NCI-H187 (cell line): ENCODE data around the gene FCAMR.

Experiments used
- DNase-seq, 2 experiments: peaks; one replicate each; lab custom pipeline; 2025; lab: John Stamatoyannopoulos, UW

Gene FCAMR

DNA sequence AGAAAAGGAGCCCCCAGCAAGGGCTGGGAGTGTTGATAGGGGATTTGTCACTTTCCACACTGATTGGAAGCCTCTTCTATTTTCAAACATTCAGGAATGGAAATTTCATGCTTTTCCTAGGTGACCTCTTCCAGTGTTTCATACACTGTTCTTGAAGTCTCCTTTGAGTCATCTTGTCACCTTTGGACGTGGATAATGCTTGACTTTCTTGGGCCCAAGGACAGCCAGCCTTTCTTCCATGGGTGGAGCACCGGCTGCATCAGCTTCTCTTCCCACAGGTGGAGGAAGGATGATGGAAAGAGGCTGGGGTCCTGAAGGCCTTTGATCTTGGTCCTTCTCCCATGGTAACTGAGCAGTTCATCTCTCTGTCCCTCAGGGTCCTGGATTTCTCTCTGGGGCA is 12.1 kb downstream of the FCAMR start:
- no peak for DNase-seq

DNA sequence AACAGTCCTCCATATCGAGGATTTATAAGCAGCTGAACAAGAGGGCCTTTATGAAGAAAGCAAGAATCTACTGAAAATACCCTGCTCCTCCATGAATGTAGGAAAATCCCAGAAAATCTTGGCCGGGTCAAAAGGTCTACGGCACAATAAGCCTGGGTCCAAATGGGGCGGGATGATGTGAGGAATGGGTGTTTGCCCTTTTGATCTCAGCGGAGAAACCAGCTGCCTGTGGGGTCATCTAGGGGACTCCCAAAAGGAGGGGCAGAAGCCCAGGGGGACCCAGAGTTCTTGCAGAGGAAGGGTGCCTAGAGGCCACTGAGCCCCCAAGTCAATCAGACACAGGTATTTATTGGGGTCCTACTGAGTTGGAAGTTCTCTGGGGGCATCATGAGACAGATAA is 12.6 kb downstream of the FCAMR start:
- DNase-seq = no peak

DNA sequence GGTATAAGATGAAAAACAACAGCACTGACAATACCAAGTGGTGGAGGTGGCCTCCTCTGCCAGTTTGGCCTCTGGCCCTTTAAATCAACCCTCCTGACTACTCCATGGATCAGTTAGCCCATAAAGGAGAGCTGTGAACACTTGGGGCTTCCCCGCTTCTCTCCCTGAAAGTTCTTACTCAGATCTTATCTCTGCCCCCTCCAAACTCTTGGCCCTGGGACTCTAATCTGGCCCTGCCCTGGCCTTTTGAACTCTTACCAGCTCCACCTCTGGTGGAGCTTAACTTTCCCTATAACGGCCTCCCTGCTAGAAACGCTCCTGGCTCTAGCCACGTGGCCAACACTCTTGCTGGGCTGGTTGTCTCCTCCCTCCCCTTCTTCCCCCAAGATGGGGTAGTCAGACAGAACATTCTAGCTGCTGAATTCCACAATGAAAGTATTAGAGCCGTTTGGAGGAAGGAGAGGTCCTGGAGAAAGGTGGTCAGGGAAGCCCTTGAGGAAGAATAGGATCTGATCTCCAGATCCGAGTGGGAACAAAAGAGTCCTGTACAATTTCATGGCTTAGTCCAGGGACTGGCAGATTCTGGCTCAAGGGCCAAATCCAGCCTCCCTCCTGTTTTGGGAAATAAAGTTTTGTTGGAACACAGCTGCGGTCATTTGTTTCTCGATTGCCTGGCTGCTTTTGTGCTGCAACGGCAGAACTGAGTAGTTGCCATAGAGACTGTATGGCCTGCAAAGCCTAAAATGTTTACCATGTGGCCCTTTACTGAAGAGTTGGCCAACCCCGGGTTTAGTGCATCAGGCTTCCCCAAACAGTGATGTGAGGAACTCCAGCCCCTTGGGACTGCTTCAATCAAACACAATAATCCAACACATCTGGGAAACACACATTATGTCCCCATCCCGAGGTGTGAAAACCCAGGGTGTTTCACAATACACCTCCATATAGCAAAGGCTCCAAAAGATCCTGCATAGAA is 14.5 kb downstream of the FCAMR start:
- no peak for DNase-seq

DNA sequence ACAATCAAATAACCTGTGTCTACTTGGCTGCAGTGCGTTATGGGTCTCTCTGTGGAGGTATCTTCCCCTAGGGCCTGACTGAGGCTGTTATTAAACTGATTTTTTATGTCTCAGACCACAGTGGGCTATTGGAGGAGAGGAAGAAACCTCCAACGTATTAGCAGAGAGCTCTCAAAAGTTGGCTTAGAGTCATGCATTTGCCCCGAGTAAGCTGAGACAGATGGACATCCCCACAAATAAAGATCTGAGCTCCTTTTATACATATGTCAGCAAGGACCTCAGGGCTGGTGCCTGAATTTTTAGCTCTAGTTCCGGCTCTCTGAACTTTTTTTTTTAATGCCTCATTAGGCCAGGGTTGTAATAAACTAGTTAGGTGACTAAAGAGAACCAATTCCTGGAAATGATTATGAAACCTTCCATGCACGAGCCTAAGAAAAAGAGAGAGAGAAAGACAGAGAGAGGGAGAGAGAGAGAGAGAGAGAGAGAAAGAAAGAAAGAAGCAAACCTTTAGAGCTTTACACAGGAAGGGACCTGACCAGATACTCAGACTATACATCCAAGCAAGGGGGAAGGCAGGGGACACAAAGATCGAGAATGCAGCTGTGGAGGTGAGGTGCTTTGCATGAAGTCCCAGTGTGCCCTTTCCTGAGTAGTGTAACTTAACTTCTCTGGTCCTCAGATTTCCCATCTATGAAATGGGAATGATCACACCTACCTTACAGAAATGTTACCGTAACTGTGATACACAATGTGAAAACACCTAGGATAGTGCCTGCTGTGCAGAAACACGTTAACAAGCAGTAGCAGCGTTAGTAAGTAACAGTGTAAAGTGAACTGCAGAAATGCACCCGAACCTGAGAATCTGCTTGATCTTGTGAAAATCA is 15.6 kb downstream of the FCAMR start:
- no peak for DNase-seq

DNA sequence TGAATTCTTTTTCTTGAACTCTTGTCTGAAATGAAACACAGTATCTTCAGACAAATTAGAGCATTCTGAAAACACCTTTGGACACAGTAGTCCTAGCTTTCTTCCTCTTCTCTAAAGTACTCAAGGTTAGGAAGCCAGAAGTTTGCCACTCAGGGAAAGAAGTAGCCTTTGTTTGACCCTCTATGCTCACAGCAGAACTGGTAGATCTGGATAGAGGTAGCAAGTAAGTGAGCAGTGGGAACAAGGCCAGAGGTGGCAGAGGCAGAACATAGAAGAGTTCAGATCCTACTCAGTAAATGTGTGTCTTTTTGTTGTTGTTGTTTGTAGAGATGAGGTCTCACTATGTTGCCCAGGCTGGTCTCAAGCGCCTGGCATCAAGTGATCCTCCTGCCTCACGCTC is 16.6 kb downstream of the FCAMR start:
- DNase-seq = no peak

DNA sequence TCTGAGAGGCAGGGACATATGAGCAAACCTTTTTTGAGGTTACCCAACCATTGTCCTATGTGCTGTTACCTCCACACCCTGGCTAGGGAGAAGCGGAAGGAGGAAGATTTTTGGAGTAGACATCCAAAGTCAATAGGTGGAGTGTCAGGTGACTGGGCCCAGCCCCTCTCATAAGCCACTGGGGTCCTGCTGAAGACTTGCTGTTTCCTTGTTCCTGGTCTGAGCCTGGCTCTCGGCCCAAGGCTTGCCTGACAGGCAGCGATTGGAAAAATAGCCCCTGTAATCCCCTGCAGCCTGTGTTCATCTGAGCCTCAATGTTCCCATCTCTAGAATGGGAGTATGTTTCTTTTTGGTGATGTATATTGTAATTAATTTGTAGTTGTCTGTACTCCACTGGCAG is 17.1 kb downstream of the FCAMR start:
- DNase-seq = no peak

DNA sequence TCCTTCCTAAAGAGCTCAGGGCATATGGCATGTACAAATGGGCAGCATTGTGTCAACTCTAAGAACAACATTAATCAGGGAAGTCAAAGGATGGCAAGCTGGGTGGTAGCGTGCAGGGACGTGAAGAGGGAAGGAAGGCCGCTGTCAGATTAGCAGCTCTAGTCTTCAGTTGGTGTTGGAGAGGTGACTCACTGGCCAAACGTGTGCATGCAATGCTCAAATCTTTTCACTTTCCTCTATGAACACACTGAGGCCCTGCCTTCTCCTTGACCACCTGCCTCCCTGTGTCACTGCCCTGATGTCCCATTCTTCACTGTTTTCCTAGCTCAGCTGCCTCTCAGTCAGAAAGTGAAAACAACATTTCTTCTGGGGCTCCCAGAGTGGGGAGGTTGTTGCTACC is 18.1 kb downstream of the FCAMR start:
- DNase-seq = no peak

DNA sequence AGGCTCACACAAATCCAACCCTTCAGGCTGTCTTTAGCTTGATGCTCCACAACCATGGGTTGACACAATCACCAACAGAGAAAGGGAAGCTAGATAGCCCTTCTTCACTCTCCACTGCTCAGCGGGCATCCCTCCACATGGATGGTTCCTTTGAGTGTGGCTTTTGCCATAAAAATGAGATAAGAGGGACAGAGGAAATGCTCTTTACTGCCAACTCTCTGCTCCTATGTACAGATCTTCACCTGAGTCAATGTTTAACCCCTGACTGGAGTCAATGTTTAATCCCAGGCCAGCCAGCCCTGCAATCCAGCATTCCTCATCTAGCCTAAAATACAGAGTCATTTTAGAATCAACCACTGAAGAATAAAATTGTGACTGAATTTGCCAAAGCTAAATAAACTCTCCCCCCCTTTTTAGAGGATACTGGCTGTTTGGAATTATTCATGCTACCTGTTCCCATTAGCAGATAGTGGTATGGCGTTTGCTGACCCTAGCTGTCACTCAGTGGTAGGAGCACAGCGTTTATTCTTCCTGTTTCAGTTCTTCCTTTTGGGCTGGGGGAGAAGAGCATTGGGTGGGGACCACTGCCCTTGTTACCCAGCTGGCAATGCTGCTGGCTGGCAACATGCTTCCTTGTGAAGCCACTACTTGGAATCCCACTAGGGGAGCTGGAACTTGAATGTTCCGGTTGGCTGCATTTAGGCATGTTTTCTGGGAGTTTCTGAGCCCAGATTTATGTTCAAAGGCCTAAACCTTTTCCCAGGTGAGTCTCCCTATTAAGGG is 18.8 kb downstream of the FCAMR start:
- no peak for DNase-seq

DNA sequence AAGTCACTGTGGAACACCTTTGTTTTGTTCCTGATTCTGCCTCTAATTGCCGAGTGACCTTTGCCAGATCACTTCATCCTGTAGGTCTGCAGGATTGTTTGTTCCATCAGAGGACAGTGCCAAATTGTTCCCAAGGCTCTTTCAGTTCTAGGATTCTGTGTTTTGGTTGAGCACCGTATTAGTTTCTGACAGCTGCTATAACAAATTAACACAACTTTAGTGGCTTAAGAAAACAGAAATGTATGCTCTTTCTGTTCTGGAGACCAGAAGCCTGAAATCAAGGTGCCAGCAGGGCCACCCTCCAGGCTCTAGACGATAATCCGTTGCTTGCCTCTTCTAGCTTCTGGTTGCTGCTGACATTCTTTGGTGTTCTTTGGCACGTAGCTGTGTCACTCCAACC is 20.6 kb downstream of the FCAMR start:
- DNase-seq = no peak

DNA sequence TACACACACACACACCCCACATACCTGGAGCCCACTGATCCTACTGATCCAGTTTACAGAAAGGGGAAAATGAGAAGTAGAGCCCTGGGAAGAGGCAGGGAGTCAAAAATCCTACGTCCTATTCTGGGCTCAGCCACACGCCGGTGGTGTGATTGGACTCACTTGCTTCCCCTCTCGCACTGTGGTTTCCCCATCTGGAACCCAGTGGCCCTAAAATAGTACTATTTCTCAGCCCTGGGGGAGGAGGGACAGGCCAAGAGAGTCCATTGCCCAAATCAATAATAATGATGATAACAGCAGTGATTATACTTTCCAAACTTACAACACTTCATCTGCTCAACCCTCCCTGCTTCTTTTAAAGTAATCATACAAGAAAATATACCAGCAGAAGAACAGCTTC is 21.1 kb downstream of the FCAMR start:
- DNase-seq = no peak

DNA sequence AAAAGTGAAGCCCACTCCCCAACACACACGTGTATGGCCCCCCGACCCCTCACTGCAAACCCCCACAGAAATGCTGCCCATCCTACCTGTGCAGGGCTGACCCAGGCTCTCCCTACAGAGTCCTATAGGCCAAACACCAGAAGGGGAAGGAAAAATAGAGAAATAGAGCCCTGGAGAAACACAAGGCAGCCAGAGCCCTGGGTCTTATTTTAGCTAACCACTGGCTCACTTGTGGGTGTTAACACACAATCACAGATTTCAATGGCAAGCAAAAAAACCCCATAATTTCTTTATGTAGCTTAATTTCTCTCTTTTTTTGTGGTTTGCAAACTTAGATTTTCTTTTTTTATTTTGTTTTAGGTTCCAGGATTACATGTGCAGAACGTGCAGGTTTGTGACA is 23.0 kb downstream of the FCAMR start:
- DNase-seq = no peak

DNA sequence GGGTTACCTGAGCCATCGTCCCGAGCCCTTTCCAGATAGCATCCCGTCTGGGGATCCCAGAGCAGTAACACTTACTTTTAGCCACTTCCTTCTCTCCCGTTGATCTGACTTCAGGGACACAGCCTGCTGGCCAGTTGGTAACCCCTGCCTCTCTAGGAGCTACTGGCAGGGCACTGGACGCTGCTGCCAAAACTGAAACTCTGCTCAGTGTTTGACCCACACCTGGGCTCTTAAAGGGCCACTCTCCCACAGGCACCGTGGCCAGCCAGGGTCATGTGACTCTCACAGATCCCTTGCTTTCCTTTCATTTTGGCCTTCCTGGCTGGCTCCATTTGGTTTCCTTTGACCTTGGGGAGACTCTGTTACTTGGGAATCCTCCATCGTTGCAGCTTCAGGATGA is 24.0 kb downstream of the FCAMR start, which contains the start of gene PIGR:
Gene PIGR (minus strand): TSS at position 206 of the 400 bp plus-strand sequence. CDS start 5,935 bp downstream, outside the sequence.
- DNase-seq = no peak

DNA sequence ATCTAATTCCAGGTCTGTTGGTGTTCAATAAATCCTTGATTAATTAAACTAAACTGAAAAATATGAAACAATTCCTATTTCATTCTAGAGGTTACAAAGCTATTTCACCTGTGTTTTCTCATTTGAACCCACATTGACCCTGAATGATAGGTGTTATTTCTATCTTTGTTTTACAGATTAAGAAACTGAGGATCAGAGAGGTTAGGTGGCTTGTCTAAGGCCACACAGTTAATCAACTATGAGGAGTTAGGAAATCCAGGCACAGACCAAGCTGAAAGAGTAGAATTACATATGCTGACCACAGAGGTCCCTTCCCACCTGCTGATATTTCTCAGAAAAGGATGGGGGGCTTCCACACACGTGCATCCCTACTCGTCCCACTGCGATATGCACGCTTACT is 24.5 kb downstream of the FCAMR start:
- no peak for DNase-seq

DNA sequence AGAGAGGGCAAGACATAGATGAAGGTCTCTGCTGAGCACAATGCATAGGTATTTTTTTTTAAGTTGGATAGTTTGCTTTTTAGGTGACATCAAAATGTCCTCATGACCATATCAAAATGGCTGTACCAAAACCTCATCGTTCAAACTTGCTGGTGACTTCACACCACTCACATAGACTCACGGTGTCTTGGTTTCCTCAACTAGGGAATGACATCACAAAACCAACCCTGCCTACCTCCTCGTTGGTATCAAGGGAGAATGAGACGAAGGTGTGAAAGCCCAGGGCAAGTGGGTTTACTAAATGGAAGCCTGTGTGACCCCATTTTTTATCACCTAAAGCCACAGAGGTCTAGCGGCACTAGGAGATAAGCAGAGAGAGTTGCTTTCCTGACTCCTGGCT is 25.6 kb downstream of the FCAMR start:
- no peak for DNase-seq

DNA sequence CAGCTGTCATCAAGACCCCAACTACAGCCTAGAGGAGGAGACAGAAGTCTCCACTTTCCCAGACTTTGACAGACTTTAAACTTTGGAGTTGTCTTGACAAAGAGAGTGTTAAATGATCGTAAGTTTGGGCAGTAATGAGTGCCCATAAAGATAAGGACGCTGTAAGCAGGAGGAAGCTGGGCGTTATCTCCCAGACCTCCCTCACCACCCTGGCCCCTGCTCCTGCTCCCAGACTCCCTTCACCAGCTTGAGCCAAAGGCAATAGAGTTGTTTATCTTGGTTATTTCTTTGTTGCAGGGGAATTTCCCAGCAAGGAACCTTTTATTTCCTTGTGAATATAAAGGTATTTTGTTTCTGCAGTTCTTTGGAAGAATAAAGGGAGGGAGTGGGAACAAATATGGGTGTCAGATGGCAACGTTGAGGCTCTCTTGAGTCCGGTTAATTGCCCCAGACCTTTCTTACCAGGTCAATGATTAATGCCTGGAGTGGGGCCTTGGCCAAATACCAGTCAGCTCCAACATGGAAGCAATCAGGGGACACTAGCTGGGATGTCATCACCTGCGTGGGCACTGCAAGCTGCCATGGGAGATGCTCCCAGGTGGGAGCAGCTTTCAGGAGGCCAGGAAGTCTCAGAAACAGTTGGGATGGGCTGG is 28.4 kb downstream of the FCAMR start:
- no peak for DNase-seq

DNA sequence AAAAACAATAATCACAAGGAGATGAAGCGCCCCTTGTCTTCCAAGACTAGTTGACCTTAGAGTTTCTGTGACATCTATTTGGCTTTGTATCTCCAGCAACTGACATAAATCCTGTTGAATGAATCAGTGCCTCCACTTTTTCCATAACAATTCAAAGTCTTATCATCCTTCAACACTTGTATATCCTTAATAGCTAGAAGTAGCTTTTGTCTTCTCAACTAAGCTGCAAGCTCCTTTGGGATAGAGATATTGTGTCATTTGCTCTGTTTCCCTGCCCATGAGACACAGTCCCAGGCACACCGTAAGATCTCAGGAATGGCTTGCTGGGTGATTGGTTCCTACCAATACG is 29.7 kb downstream of the FCAMR start:
- DNase-seq = no peak

DNA sequence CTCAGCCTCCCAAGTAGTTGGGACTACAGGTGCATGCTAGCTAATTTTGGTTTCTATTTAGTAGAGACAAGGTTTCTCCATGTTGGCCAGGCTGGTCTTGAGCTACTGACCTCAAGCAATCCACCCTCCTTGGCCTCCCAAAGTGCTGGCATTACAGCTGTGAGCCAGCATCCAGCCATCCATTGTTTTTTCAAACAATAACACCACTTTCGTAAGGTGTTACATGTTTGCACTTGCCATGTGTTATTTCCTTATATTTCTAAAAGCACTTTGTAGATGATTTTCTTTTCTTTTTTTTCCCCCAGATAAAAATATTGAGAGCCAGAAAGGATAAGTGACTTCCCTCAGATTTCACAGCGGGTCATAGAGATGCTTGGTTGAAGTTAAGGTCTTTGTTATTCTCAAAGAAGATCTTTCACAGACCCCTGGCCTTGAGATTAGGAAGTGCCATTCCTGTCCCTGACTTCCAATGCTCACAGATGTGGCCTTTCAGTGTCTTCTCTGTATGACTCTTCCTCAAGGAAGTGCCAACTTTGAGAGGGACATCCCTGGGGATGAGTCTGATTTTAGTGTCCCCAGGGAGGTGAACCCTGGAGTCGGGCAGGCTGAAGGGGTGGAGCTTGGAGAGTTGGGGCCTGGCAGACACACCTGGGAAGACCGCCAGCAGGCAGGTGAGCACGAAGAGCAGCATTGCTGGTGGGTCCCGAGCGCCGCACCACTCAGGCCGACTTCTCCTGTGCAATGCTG is 30.2 kb downstream of the FCAMR start:
- DNase-seq = no peak

DNA sequence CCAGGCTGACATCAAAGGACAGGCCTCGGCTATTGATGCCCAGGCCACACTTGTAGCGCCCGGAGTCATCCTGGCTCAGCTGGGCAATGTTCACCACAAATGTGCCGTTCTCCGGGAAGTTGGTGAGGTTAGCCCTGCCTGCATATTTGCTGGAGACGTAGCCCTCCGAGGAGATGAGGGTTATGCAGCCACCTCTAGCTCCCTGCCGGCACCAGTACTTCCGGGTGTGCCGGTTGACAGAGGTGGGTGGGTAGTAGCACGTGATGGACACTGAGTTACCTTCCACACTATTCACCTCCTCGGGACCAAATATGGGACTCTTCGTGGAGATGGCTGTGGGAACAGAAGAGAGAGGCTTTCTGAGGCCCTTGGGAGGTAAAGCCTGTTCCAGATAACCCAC is 31.1 kb downstream of the FCAMR start:
- DNase-seq = no peak

DNA sequence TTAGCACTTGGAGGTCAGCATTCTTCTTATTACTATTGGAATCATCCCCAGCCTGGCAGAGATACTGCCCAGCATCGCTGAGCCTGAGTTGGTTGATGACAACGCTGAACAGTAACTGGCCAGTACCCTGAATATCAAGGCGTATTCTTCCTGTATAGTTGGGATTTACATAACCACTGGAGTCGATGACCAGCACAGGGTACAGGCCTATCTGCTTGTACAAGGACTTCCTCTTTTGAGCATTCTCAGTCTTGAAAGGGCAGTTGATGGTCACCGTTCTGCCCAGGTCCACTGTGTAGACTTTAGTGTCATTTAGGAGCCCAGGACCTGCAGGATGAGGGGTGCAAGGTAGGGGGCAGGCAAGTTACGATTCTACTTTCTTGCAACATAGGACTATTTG is 32.8 kb downstream of the FCAMR start:
- no peak for DNase-seq

DNA sequence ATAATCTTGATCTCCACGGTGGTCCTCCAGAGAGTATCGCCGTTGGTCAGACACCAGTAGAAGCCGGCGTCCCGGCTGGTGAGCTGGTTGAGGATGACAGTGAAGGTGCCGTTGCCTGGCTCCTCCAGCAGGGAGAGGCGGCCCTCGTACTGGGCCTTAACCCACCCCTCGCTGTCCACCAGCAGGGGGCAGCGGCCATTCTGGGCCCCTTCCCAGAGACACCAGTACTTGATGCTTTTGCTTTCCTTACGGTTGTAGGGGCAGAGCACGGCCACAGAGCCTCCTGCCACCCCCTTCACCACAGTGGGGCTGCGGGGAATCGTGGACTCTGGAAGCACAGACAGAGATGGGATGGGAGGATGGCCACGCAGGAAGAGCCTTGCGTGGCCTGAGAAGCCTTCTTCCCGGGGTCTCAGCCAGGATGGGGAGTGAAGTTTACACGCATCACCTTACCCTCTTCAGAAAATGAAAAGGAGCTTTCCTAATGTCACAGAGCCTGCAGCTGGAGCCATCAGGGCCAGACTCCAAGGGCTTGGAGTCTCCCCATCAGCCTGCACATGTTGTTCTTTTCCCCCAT is 34.7 kb downstream of the FCAMR start:
- DNase-seq = no peak
